GM23248 (cell line): Measurements from ENCODE around the gene GULP1. TPM values are rescaled to one million over a fixed set of nuclear protein-coding genes. Genes with fewer than 3 reads are reported as not detected.

Source experiments
- DNase-seq: peaks from one replicate; pipeline ENCODE4 v3.0.0-alpha.2; 2015
- H2AFZ ChIP-seq: fragments of 200-600 bp; sonication (generic); 2 replicates; pipeline ENCODE4 v1.6.1; 2016; ENCODE audit warnings: antibody characterized with exemption
- H3F3A ChIP-seq: fragments of 200-600 bp; sonication (generic); 2 replicates; pipeline ENCODE4 v1.6.1; 2016; ENCODE audit warnings: mild to moderate bottlenecking, antibody characterized with exemption, mixed run types; ENCODE audit not compliant: insufficient read depth
- H3K27ac ChIP-seq: fragments of 200-600 bp; sonication (generic); 2 replicates; pipeline ENCODE4 v1.5.1; 2016; ENCODE audit warnings: mild to moderate bottlenecking
- H3K27me3 ChIP-seq: fragments of 200-600 bp; sonication (generic); replicated peaks from 2 replicates; pipeline ENCODE4 v1.6.1; 2016; ENCODE audit warnings: mild to moderate bottlenecking; ENCODE audit not compliant: insufficient read depth
- H3K36me3 ChIP-seq: fragments of 200-600 bp; sonication (generic); 2 replicates; pipeline ENCODE4 v1.6.1; 2016; ENCODE audit warnings: low read depth, mild to moderate bottlenecking
- H3K4me1 ChIP-seq: fragments of 200-600 bp; sonication (generic); 2 replicates; pipeline ENCODE4 v1.6.1; 2016; ENCODE audit warnings: mild to moderate bottlenecking; ENCODE audit not compliant: insufficient read depth
- H3K4me2 ChIP-seq: fragments of 200-600 bp; sonication (generic); one replicate; pipeline ENCODE4 v1.6.1; 2016; ENCODE audit warnings: mild to moderate bottlenecking; ENCODE audit not compliant: unreplicated experiment
- H3K4me3 ChIP-seq: fragments of 200-600 bp; sonication (generic); 2 replicates; pipeline ENCODE4 v1.5.1; 2016; ENCODE audit warnings: mild to moderate bottlenecking
- H3K79me2 ChIP-seq: fragments of 200-600 bp; sonication (generic); 2 replicates; pipeline ENCODE4 v1.6.1; 2016; ENCODE audit warnings: mild to moderate bottlenecking; ENCODE audit not compliant: insufficient read depth
- H3K9ac ChIP-seq: fragments of 200-600 bp; sonication (generic); 2 replicates; pipeline ENCODE4 v1.6.1; 2016; ENCODE audit warnings: mild to moderate bottlenecking
- H3K9me2 ChIP-seq: fragments of 200-600 bp; sonication (generic); 2 replicates; pipeline ENCODE4 v1.6.1; 2016; ENCODE audit warnings: mixed run types, mild to moderate bottlenecking, moderate library complexity; ENCODE audit not compliant: insufficient read depth
- H3K9me3 ChIP-seq: fragments of 200-600 bp; sonication (generic); one replicate; pipeline ENCODE4 v1.6.1; 2017; ENCODE audit warnings: low read depth
- H4K20me1 ChIP-seq: fragments of 200-600 bp; sonication (generic); 2 replicates; pipeline ENCODE4 v1.6.0; 2016; ENCODE audit not compliant: insufficient read depth
- EZH2 ChIP-seq: fragments of 200-600 bp; sonication (generic); IDR thresholded peaks from 2 replicates; pipeline ENCODE4 v1.6.1; 2018; ENCODE audit warnings: antibody characterized with exemption, mild to moderate bottlenecking; ENCODE audit not compliant: insufficient read depth, poor library complexity, severe bottlenecking
- EZH2phosphoT487 ChIP-seq: fragments of 200-600 bp; sonication (generic); IDR thresholded peaks from 2 replicates; pipeline ENCODE4 v1.6.1; 2018; ENCODE audit warnings: antibody characterized with exemption, moderate library complexity, mild to moderate bottlenecking, low read depth; ENCODE audit not compliant: insufficient read depth
- WGBS, 2 experiments: methylation state at CpG; one replicate each; pipeline ENCODE4 v1.1.6; 2015 to 2017; ENCODE audit warnings: low lambda C conversion rate in 2 of 2, low coverage in 1 of 2; ENCODE audit errors: missing lambda C conversion rate in 2 of 2; 5-methylcytosine and 5-hydroxymethylcytosine counted together
- in situ Hi-C: fragments of 300-500 bp; cut with MboI; formaldehyde crosslinking; loops from 2 replicates; pipeline ENCODE4 v1.15.0; 2020
- polyA plus RNA-seq: library from polyadenylated mRNA; unstranded; fragments of >200 nt; fragmentation: Nextera tagmentation; extraction: Ambion mirVana; gene quantifications from 2 replicates; pipeline ENCODE4 v1.2.1, GENCODE V29; 2016
- total RNA-seq: library from RNA; depleted of rRNA; stranded (reverse); fragments of >200 nt; shearing (Covaris generic); gene quantifications from 2 replicates; pipeline ENCODE4 v1.2.3, GENCODE V29; 2014

GULP1 gene
- total and polyA plus RNA-seq, 2 experiments from 2014 or later = 6.1 to 11.9 TPM

DNA sequence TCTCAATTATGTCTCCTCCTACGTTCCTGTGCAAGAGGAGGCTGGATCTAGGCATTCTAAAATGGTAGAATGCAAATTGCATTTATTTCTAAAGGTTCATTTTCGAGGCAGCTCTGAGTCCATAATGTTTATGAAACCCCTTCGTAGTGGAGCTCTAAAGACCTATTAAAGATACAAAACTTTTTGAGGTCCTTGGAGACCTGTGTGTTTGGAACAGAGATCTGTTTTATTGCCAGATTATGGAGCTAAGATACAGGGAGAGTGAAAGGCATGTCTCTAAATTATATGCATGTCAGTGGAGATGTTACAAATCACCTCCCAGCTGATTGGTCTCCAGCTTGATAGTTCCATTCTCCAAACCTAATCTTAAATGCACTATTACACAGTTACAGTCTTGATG, 335.8 kb downstream of the GULP1 start:
- no peak overlapping the region for H3K4me2 ChIP-seq
- no peaks in the 10 kb centered on the region for H3K9me2 ChIP-seq
- 65 to 70% methylated on average over 3 of the region's 3 CpGs for WGBS, 2 experiments
- H3K27ac ChIP-seq = no peak overlapping the region
- H3K4me1 ChIP-seq = peaks cover 33% of the 10 kb centered on the region
- DNase-seq = no peak
- no peak for TF ChIP-seq EZH2
- no peak for TF ChIP-seq EZH2phosphoT487
- H3K79me2 ChIP-seq = no peaks in the 10 kb centered on the region
- H3F3A ChIP-seq = peaks cover 29% of the 10 kb centered on the region
- H3K27me3 ChIP-seq = no peaks in the 10 kb centered on the region
- no peak overlapping the region for H3K4me3 ChIP-seq
- no peaks in the 10 kb centered on the region for H3K9me3 ChIP-seq
- no peaks in the 10 kb centered on the region for H4K20me1 ChIP-seq
- H2AFZ ChIP-seq = no peak overlapping the region
- no peaks in the 10 kb centered on the region for H3K36me3 ChIP-seq
- in situ Hi-C loops = no loop called here
- no peak overlapping the region for H3K9ac ChIP-seq

DNA sequence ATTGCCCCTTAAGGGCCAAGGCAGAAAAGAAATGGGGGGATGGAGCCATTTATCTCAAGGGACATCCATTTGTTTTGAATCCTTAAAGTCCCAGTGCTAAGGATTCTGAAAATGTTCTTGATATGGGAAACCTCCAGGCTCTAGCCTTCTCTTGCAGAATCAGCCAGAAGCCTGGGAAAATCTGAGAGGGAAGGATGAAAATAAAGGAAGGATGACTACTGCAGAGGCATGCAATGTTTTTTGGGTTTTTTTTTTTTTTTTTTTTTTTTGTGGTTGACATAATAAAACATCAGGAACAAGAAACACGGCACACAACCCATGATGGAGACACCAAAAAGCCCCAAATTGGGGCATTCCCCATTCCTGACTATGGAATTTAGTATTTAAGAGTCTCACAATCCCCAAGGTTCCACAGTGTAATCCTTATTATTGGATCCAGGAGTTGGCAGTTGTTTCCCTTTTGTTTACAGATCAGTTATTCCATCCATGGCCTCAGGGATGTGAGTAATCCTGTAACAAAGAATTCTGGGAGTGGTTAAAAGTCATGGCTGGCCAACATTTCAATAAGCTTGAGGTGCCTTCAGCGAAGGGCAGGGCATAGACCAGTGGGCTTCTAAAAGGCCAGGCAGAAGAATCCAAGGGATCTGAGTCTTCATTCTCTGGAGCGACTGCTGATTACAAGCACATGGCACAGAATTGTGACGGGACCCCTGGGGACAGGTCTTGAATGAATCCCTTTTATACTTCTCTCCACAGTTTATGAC, 337.5 kb downstream of the GULP1 start:
- WGBS, 2 experiments = 23 to 31% methylated on average over 4 of the region's 4 CpGs
- peak; percentile 89 for DNase-seq
- Histone ChIP-seq H3K9ac (no peak overlapping the region), H3K36me3 (no peaks in the 10 kb centered on the region), H3K9me2 (no peaks in the 10 kb centered on the region), H3K4me3 (no peak overlapping the region), H3K79me2 (no peaks in the 10 kb centered on the region), H3K9me3 (no peaks in the 10 kb centered on the region), H2AFZ (peak overlapping the region; percentile 38; the same call in 1 of the 2 replicates), H3K27me3 (no peaks in the 10 kb centered on the region), H3K4me1 (peaks cover 27% of the 10 kb centered on the region), H3F3A (peaks cover 25% of the 10 kb centered on the region), H3K4me2 (peak overlapping the region; percentile 21), H4K20me1 (no peaks in the 10 kb centered on the region), H3K27ac (peak overlapping the region; percentile 56)
- TF ChIP-seq EZH2 (no peak), EZH2phosphoT487 (no peak)
- in situ Hi-C loops = no loop called here

DNA sequence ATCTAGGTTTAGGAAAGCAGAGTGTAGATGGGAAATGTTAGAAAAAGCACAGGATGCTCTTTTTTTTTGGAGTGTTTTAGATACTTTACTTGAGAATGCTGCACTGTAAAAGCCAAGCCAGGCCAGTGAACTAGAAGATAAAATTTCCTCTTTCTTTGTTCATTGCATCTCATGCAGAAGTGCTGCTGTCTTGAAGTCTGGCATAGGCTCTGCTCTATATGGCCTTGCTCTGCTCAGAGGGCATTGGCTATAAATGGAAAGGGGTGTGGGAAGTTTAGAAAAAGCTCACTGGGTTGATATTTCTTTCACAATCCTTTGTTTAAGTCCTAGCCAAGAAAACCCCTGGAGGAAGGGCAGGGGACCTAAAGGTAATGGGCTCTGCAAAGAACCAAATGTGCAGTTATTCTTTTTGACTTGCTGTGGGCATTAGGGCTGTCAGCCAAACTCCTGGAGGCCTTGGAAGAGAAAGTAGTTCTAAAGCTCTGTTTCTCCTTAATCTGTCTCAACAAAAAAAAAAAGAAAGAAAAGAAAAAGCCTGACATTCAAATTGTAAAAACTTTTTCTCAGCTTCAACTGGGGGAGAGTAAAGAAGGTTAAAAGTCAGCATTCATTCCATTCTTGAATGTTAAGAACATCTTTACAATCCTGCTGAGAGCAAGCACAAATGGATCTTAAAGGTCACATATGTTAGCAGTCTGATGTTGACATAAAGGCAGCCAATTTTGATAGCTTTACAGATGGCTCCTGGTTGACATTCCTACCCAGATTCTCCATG, 338.3 kb downstream of the GULP1 start:
- in situ Hi-C loops = no loop called here
- peak overlapping the region; percentile 56 for H3K27ac ChIP-seq
- peak overlapping the region; percentile 4 for H3K4me2 ChIP-seq

DNA sequence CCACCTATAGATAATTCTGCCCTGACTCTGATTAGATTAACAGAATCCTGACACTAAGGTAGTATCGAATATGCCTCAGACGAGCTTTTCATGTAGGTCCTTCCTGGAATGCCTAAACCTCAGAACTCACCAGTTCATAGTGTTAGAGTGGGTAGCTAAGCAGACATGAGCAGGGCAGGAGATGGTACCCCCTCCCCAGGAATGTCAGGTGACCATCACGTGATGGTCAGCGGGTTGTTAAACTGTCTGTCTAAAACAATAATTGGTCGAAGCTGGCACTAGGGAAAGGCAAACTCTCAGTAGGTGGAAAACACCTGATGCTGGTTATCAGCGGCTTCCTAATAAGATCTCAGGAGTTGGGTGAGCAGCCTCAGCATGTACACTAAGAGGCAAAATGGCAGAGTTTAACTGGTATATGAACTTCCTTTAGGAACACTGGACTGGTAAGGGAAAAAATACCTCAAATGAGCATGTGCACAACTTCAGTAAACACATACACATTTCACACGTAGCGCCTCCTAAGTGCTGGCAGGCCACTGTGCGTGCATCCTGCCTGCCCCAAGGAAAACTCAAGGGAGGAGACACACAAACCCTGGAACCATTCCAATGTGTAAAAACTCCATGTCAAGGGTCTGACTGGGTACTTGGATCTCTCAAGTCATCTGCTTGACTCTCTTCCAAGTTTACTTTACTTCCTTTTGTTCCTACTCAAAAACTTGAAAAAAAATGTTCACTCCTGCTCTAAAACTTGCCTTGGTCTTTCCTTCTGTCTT, 339.5 kb downstream of the GULP1 start:
- Histone ChIP-seq H3K36me3 (no peaks in the 10 kb centered on the region), H3K4me3 (no peak overlapping the region), H3K4me2 (no peak overlapping the region), H2AFZ (0 out of 2 replicates have a peak overlapping the region, but pooled peaks have one; percentile 38), H3K9me2 (no peaks in the 10 kb centered on the region), H4K20me1 (no peaks in the 10 kb centered on the region), H3K4me1 (peaks cover 20% of the 10 kb centered on the region), H3K79me2 (no peaks in the 10 kb centered on the region), H3K9ac (no peak overlapping the region), H3K9me3 (no peaks in the 10 kb centered on the region), H3F3A (peaks cover 22% of the 10 kb centered on the region), H3K27ac (no peak overlapping the region), H3K27me3 (no peaks in the 10 kb centered on the region)
- 85% methylated on average over 9 of the region's 9 CpGs for WGBS, 2 experiments
- TF ChIP-seq EZH2phosphoT487 = no peak
- no peak for TF ChIP-seq EZH2
- in situ Hi-C loops = no loop called here
- no peak for DNase-seq

More for the DNA sequence above, 338.3 kb downstream of the GULP1 start:
- Histone ChIP-seq H3F3A (peaks cover 22% of the 10 kb centered on the region), H3K9ac (no peak overlapping the region), H3K79me2 (no peaks in the 10 kb centered on the region), H3K9me2 (no peaks in the 10 kb centered on the region), H4K20me1 (no peaks in the 10 kb centered on the region), H3K9me3 (no peaks in the 10 kb centered on the region), H3K4me3 (no peak overlapping the region), H2AFZ (peak overlapping the region; percentile 38), H3K27me3 (no peaks in the 10 kb centered on the region), H3K36me3 (no peaks in the 10 kb centered on the region), H3K4me1 (peaks cover 20% of the 10 kb centered on the region)
- DNase-seq = peak; percentile 11
- TF ChIP-seq EZH2 = no peak
- TF ChIP-seq EZH2phosphoT487 = no peak
